MCF 10A (cell line): ENCODE results near the gene HS3ST5. TPM values are rescaled to one million over a fixed set of nuclear protein-coding genes. Genes with fewer than 3 reads are reported as not detected.

Experiments used
- BruUV-seq: library from RNA; stranded (reverse); fragments of 400-500 nt; replicated peaks from 2 replicates; lab custom pipeline; 2021; lab: Mats Ljungman, UMichigan
- CTCF ChIA-PET: fragments of 300-600 bp; sonication (Branson Sonifier 250); formaldehyde crosslinking; extraction: SDS; loops from one replicate; lab custom pipeline; 2021; ENCODE audit warnings: antibody characterized with exemption, inconsistent platforms; lab: Yijun Ruan, JAX
- POLR2A ChIA-PET: fragments of 300-600, 350-650 bp; sonication (Branson Sonifier 250); formaldehyde crosslinking; extraction: SDS; loops from one replicate; lab custom pipeline; 2020; ENCODE audit warnings: antibody characterized with exemption, inconsistent platforms; lab: Yijun Ruan, JAX
- DNase-seq: peaks from one replicate; pipeline ENCODE4 v3.0.0-alpha.2; 2018; ENCODE audit not compliant: unreplicated experiment
- H3K27ac Mint-ChIP-seq: one replicate; pipeline ENCODE4 v1.8.0; 2022; ENCODE audit warnings: mild to moderate bottlenecking, low read depth, mixed read lengths; ENCODE audit not compliant: unreplicated experiment
- H3K27me3 Mint-ChIP-seq: one replicate; pipeline ENCODE4 v1.8.0; 2022; ENCODE audit warnings: mixed read lengths; ENCODE audit not compliant: insufficient read depth, unreplicated experiment
- H3K36me3 Mint-ChIP-seq: one replicate; pipeline ENCODE4 v1.8.0; 2022; ENCODE audit warnings: mild to moderate bottlenecking, moderate library complexity, mixed read lengths; ENCODE audit not compliant: insufficient read depth, unreplicated experiment
- H3K4me1 Mint-ChIP-seq: one replicate; pipeline ENCODE4 v1.8.0; 2022; ENCODE audit warnings: mixed read lengths; ENCODE audit not compliant: insufficient read depth, unreplicated experiment
- H3K4me3 Mint-ChIP-seq: one replicate; pipeline ENCODE4 v1.8.0; 2022; ENCODE audit warnings: mild to moderate bottlenecking, moderate library complexity, mixed read lengths; ENCODE audit not compliant: unreplicated experiment
- H3K9me3 Mint-ChIP-seq: one replicate; pipeline ENCODE4 v1.8.0; 2022; ENCODE audit warnings: mixed read lengths; ENCODE audit not compliant: unreplicated experiment
- CTCF ChIP-seq: fragments of 200-600 bp; IDR thresholded peaks from one replicate; pipeline ENCODE4 v1.8.0; 2022; ENCODE audit warnings: antibody characterized with exemption, mild to moderate bottlenecking; ENCODE audit not compliant: unreplicated experiment
- intact Hi-C: fragments of 100-400 bp; cut with micrococcal nuclease; formaldehyde crosslinking; loops from 2 replicates; pipeline ENCODE4 v1.14.1; 2022
- total RNA-seq: library from RNA; stranded (reverse); gene quantifications from 2 replicates; pipeline ENCODE4 v1.2.3, GENCODE V29; 2022

The HS3ST5 gene
- total RNA-seq, 1 experiment from 2014 or later, result not detected

DNA sequence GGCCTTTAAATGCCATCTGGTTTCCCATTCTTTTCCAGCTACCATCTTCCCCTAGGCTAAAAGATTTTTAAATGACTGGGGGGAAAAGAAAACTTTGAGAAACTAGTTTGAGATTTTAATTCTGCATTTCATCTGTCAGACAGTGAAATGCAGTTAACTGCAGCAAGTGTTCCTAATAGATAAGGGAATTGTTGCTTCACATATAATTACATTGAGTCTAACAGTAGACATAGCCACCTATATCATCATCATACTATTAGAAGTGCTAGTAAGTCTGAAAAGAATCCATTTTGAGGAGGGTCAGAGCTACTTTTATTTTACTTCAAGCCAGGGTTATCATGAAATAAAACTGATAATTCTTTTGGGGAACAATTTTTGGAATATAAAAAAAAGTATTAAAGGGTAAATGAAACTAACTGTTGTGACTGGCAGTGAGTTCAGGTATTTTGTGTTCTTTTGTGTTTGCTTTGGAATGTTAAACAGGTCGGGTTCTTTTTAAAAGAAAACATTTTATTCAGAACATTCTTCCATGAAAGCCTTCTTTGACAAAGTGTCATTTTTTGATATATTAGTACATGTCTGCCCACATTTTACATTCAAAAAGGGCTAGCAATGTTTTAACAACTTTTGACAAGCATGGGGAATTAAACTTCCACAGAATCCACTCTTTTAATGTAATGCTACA lies 170.1 kb downstream of the HS3ST5 start:
- H3K27me3 Mint-ChIP-seq, result peaks cover 83% of the 10 kb centered on the region

GRCh38 chr6:114171473-114171872 lies 171.3 kb downstream of the HS3ST5 start:
- intact Hi-C loops, result no loop called here
- peaks cover 82% of the 10 kb centered on the region for H3K27me3 Mint-ChIP-seq
- ChIA-PET POLR2A (interaction anchor here (0.5 kb wide), 1 partner anchor 25 kb away, joined by 3 read pairs; no protein-coding TSS in a partner anchor), CTCF (interaction anchor here (1.1 to 1.6 kb wide), 2 partner anchors 18 to 63 kb away, joined by 3 to 5 read pairs; no protein-coding TSS in a partner anchor)
- no peak overlapping the region for H3K27ac Mint-ChIP-seq
- BruUV-seq, result no TSS peak
- no peak overlapping the region for H3K4me3 Mint-ChIP-seq
- H3K36me3 Mint-ChIP-seq, result no peaks in the 10 kb centered on the region
- H3K9me3 Mint-ChIP-seq, result no peaks in the 10 kb centered on the region
- H3K4me1 Mint-ChIP-seq, result no peaks in the 10 kb centered on the region
- DNase-seq, result no peak
- no peak for TF ChIP-seq CTCF

More for the DNA sequence above, 170.1 kb downstream of the HS3ST5 start:
- CTCF ChIA-PET, result interaction anchor here (0.6 to 1.6 kb wide), 2 partner anchors 17 to 979 kb away, joined by 3 to 4 read pairs; no protein-coding TSS in a partner anchor
- no peaks in the 10 kb centered on the region for H3K36me3 Mint-ChIP-seq
- DNase-seq, result no peak
- POLR2A ChIA-PET, result no interaction called here
- intact Hi-C loops, result no loop called here
- no TSS peak for BruUV-seq
- no peak overlapping the region for H3K4me3 Mint-ChIP-seq
- TF ChIP-seq CTCF, result no peak
- H3K4me1 Mint-ChIP-seq, result no peaks in the 10 kb centered on the region
- no peak overlapping the region for H3K27ac Mint-ChIP-seq
- no peaks in the 10 kb centered on the region for H3K9me3 Mint-ChIP-seq

DNA sequence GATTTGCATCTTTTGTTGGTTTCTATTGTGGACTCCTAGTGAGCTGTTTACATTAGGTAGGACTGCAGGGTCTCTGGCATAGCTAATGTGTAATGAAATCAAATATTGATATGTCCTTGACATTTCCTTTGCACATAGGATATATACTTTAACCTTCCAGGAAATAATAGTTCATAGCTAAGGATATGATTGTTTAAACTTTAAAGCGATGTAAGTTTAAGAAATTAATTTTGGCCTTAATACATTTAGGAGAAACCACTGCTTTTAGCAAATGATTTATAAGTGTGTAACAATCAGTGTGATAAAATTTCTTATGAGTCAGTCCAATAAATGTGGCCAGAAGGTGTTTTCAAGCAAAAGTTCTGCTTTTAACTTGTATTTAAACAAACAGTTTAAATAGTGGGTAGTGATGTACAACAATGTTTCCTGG lies 171.8 kb downstream of the HS3ST5 start:
- ChIA-PET CTCF (interaction anchor here (1.1 to 1.6 kb wide), 3 partner anchors 18 to 62 kb away, joined by 3 to 5 read pairs (median 3); no protein-coding TSS in a partner anchor), POLR2A (no interaction called here)
- H3K27ac Mint-ChIP-seq, result no peak overlapping the region
- H3K9me3 Mint-ChIP-seq, result no peaks in the 10 kb centered on the region
- no peaks in the 10 kb centered on the region for H3K36me3 Mint-ChIP-seq
- H3K27me3 Mint-ChIP-seq, result peaks cover 77% of the 10 kb centered on the region
- no peaks in the 10 kb centered on the region for H3K4me1 Mint-ChIP-seq
- no peak for DNase-seq
- intact Hi-C loops, result no loop called here
- no peak overlapping the region for H3K4me3 Mint-ChIP-seq
- BruUV-seq, result no TSS peak
- TF ChIP-seq CTCF, result no peak

DNA sequence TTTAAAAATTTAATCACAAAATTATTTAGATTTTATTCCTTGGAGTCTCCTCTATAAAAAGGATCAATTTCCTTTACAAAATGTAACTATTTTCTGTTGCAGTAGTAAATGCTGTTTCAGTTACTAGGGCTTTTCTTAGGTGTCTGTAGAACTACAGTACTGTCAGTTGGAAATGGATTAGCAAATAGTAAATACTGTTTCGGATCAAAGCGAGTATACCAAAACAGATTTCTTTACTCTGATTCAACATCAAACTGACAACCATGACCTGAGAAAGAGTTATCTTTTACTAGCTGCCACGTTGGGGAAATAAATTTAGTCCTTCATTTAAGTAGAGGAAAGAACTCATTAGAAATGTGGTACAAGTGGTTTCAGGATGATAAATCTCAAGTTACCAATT lies 172.5 kb downstream of the HS3ST5 start:
- no peaks in the 10 kb centered on the region for H3K36me3 Mint-ChIP-seq
- no peak overlapping the region for H3K27ac Mint-ChIP-seq
- BruUV-seq, result no TSS peak
- intact Hi-C loops, result no loop called here
- ChIA-PET CTCF (interaction anchor here (1.1 to 1.2 kb wide), 2 partner anchors 32 to 62 kb away, joined by 3 to 5 read pairs; no protein-coding TSS in a partner anchor), POLR2A (no interaction called here)
- TF ChIP-seq CTCF, result no peak
- no peak overlapping the region for H3K4me3 Mint-ChIP-seq
- H3K27me3 Mint-ChIP-seq, result peaks cover 71% of the 10 kb centered on the region
- no peaks in the 10 kb centered on the region for H3K4me1 Mint-ChIP-seq
- no peaks in the 10 kb centered on the region for H3K9me3 Mint-ChIP-seq
- no peak for DNase-seq
